HEK293 (cell line): ENCODE results near the gene RLN3.
"Not testable (repeated sequence)": the region's sequence is repeated elsewhere in the genome, so short reads cannot be mapped to it uniquely, and the experiment has no call there.

Experiments used
- CTCF ChIA-PET: fragments of 350-600 bp; formaldehyde crosslinking; extraction: SDS; loops from one replicate; lab custom pipeline; 2021; ENCODE audit warnings: antibody characterized with exemption; lab: Yijun Ruan, JAX
- POLR2A ChIA-PET: fragments of 300-600 bp; formaldehyde crosslinking; extraction: SDS; loops from one replicate; lab custom pipeline; 2020; ENCODE audit warnings: antibody characterized with exemption, inconsistent platforms; lab: Yijun Ruan, JAX
- H3K27ac ChIP-seq: fragments of 200-500 bp; sonication (Bioruptor generic); 2 replicates; pipeline ENCODE4 v1.5.1; 2014; ENCODE audit warnings: low read depth, low read length, control low read depth, inconsistent platforms; ENCODE audit errors: extremely low read depth
- H3K36me3 ChIP-seq, 2 experiments: fragments of 200-500 bp in 1 of 2; sonication (Bioruptor generic) in 1 of 2; 1 replicate in 1 of 2; 2 replicates in 1 of 2; pipeline ENCODE4 v1.5.1; 2014 to 2017; ENCODE audit warnings: inconsistent platforms in 2 of 2, low read length in 2 of 2; ENCODE audit not compliant: control insufficient read depth in 2 of 2, insufficient read depth in 1 of 2
- H3K4me1 ChIP-seq: fragments of 200-500 bp; sonication (Bioruptor generic); 2 replicates; pipeline ENCODE4 v1.5.1; 2014; ENCODE audit warnings: mild to moderate bottlenecking, low read length, inconsistent platforms; ENCODE audit not compliant: control insufficient read depth, insufficient read depth
- H3K4me3 ChIP-seq: 2 replicates; pipeline ENCODE4 v1.5.1; 2011; ENCODE audit warnings: low read depth, mild to moderate bottlenecking, control low read depth, low read length, moderate library complexity
- H3K9me3 ChIP-seq: fragments of 200-500 bp; sonication (Bioruptor generic); 2 replicates; pipeline ENCODE4 v1.5.1; 2014; ENCODE audit warnings: low read depth, low read length, inconsistent platforms; ENCODE audit not compliant: control insufficient read depth, insufficient read depth
- KLF10 ChIP-seq: fragments of 450-650 bp; IDR thresholded peaks from 2 replicates; pipeline ENCODE4 v1.5.1; 2018; ENCODE audit warnings: missing biosample characterization, mild to moderate bottlenecking, missing genetic modification characterization
- MZF1 ChIP-seq: fragments of 450-650 bp; formaldehyde crosslinking; IDR thresholded peaks from 2 replicates; pipeline ENCODE4 v1.5.1; 2017; ENCODE audit warnings: missing biosample characterization, missing genetic modification characterization, borderline replicate concordance
- SETDB1 ChIP-seq: IDR thresholded peaks from one replicate; pipeline ENCODE4 v1.6.1; 2017; ENCODE audit warnings: mild to moderate bottlenecking, low read length, moderate library complexity, mixed read lengths; ENCODE audit not compliant: insufficient read length
- TRIM28 ChIP-seq: IDR thresholded peaks from 2 replicates; pipeline ENCODE4 v1.6.1; 2011; ENCODE audit warnings: low read length, control low read depth, borderline replicate concordance
- ZIC2 ChIP-seq: fragments of 450-650 bp; formaldehyde crosslinking; IDR thresholded peaks from 2 replicates; pipeline ENCODE4 v1.5.1; 2016; ENCODE audit warnings: missing biosample characterization, missing genetic modification characterization
- ZNF121 ChIP-seq: fragments of 450-650 bp; formaldehyde crosslinking; IDR thresholded peaks from 2 replicates; pipeline ENCODE4 v1.5.1; 2016; ENCODE audit warnings: missing biosample characterization, missing genetic modification characterization
- ZNF37A ChIP-seq: fragments of 450-650 bp; IDR thresholded peaks from 2 replicates; pipeline ENCODE4 v1.5.1; 2018; ENCODE audit warnings: missing biosample characterization, missing genetic modification characterization
- ZNF623 ChIP-seq: fragments of 450-650 bp; formaldehyde crosslinking; IDR thresholded peaks from 2 replicates; pipeline ENCODE4 v1.5.1; 2016; ENCODE audit warnings: missing biosample characterization, missing genetic modification characterization
- ZNF664 ChIP-seq: fragments of 450-650 bp; formaldehyde crosslinking; IDR thresholded peaks from 2 replicates; pipeline ENCODE4 v1.5.1; 2016; ENCODE audit warnings: missing biosample characterization, missing genetic modification characterization
- ZNF776 ChIP-seq: fragments of 450-650 bp; formaldehyde crosslinking; IDR thresholded peaks from 2 replicates; pipeline ENCODE4 v1.5.0; 2017; ENCODE audit warnings: missing biosample characterization, missing genetic modification characterization, borderline replicate concordance
- TF ChIP-seq, protein P1 (sequence below): fragments of 450-650 bp; formaldehyde crosslinking; IDR thresholded peaks from 2 replicates; pipeline ENCODE4; 2016; ENCODE audit warnings: missing biosample characterization, missing genetic modification characterization
- TF ChIP-seq, protein P2 (sequence below): fragments of 450-650 bp; formaldehyde crosslinking; IDR thresholded peaks from 2 replicates; pipeline ENCODE4 v1.5.1; 2016; ENCODE audit warnings: missing biosample characterization, missing genetic modification characterization

The RLN3 gene

DNA sequence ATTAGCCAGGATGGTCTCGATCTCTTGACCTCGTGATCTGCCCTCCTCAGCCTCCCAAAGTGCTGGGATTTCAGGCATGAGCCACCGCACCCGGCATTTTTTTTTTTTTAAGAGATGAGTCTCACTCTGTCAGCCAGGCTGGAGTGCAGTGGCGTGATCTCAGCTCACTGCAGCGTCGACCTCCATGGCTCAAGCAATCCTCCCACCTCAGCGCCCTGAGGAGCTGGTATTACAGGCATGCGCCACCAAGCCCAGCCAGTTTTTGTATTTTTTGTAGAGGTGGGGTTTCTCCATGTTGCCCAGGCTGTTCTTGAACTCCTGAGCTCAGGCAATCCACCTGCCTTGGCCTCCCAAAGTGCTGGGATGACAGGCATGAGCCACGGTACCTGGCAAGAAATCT is 19.9 kb downstream of the RLN3 start:
- not testable (repeated sequence) for H3K27ac ChIP-seq, H3K4me1 ChIP-seq, H3K4me3 ChIP-seq, H3K36me3 ChIP-seq, H3K9me3 ChIP-seq
- ChIA-PET CTCF (interaction anchor here (0.6 to 2.6 kb wide), 9 partner anchors 11 to 164 kb away, joined by 3 to 9 read pairs (median 5); partner anchors contain the start of gene IL27RA), POLR2A (interaction anchor here (0.6 to 0.7 kb wide), 2 partner anchors 14 to 31 kb away, joined by 3 read pairs; no protein-coding TSS in a partner anchor)

DNA sequence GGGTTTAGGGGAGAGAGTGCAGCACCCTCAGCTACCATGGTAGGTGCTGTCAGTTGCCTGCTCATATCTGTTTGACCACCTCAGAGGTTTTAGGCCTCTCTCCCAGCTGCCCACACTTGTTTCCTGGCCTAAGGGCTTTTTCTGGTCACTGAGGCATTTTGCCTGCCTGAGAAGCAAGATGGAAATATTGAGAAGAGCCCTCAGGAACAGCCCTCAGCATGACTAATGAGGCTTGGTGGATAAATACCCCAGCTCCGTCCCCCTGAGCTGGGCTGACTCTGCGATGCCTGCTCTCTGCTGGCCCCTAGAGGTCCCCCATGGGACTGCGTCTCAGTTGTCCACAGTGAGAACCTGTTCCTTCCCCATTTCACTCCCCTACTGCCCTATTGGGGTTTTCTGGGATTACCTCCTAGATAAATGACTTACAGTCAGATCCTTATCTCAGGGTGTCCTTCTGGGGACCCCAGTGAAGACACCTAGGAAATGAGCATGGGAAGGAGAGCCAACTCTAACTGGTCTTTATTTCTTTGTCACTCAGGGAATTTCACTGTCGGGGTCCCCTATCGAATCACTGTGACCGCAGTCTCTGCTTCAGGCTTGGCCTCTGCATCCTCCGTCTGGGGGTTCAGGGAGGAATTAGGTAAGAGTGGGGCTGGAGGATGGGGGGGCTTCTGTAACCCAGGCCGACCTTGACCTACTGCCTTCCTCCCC is 20.6 kb downstream of the RLN3 start:
- no peak overlapping the region for H3K4me3 ChIP-seq

GRCh38 chr19:14050512-14050911 is 22.6 kb downstream of the RLN3 start:
- TF ChIP-seq ZNF776 (tag by site-specific recombination) (no peak), KLF10 (tag by site-specific recombination) (no peak), ZNF623 (peak; percentile 98), MZF1 (no peak), ZIC2 (tag by site-specific recombination) (no peak)
- TF ChIP-seq, protein P1, sequence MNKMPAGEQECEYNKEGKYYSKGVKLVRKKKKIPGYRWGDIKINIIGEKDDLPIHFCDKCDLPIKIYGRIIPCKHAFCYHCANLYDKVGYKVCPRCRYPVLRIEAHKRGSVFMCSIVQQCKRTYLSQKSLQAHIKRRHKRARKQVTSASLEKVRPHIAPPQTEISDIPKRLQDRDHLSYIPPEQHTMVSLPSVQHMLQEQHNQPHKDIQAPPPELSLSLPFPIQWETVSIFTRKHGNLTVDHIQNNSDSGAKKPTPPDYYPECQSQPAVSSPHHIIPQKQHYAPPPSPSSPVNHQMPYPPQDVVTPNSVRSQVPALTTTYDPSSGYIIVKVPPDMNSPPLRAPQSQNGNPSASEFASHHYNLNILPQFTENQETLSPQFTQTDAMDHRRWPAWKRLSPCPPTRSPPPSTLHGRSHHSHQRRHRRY (tag by site-specific recombination) = no peak
- TF ChIP-seq, all 188 proteins: peak for 1
- ChIA-PET POLR2A (no interaction called here), CTCF (interaction anchor here (0.6 to 2.6 kb wide), 5 partner anchors 8 to 1084 kb away, joined by 3 to 7 read pairs (median 4); no protein-coding TSS in a partner anchor)
- H3K4me3 ChIP-seq = no peak overlapping the region
- H3K4me1 ChIP-seq = no peaks in the 10 kb centered on the region
- H3K27ac ChIP-seq = no peak overlapping the region
- H3K9me3 ChIP-seq = no peaks in the 10 kb centered on the region; the same call in 1 of the 2 replicates
- H3K36me3 ChIP-seq = no peaks in the 10 kb centered on the region; a peak in 1 of 3 replicates

More for the DNA sequence above, 20.6 kb downstream of the RLN3 start:
- no peaks in the 10 kb centered on the region; the same call in 1 of the 2 replicates for H3K9me3 ChIP-seq
- CTCF ChIA-PET = interaction anchor here (0.6 to 2.6 kb wide), 14 partner anchors 9 to 169 kb away, joined by 3 to 9 read pairs (median 4); partner anchors contain the start of gene IL27RA
- no peaks in the 10 kb centered on the region; a peak in 1 of 3 replicates for H3K36me3 ChIP-seq
- POLR2A ChIA-PET = interaction anchor here (0.7 kb wide), 3 partner anchors 17 to 289 kb away, joined by 3 to 4 read pairs (median 3); no protein-coding TSS in a partner anchor
- H3K27ac ChIP-seq = no peak overlapping the region
- no peaks in the 10 kb centered on the region for H3K4me1 ChIP-seq
- TF ChIP-seq SETDB1 (peak; percentile 65), TRIM28 (peak; percentile 46; the same call in 1 of the 2 replicates), ZNF664 (tag by site-specific recombination) (no peak), ZNF37A (tag by site-specific recombination) (peak; percentile 100)
- TF ChIP-seq, protein P2, sequence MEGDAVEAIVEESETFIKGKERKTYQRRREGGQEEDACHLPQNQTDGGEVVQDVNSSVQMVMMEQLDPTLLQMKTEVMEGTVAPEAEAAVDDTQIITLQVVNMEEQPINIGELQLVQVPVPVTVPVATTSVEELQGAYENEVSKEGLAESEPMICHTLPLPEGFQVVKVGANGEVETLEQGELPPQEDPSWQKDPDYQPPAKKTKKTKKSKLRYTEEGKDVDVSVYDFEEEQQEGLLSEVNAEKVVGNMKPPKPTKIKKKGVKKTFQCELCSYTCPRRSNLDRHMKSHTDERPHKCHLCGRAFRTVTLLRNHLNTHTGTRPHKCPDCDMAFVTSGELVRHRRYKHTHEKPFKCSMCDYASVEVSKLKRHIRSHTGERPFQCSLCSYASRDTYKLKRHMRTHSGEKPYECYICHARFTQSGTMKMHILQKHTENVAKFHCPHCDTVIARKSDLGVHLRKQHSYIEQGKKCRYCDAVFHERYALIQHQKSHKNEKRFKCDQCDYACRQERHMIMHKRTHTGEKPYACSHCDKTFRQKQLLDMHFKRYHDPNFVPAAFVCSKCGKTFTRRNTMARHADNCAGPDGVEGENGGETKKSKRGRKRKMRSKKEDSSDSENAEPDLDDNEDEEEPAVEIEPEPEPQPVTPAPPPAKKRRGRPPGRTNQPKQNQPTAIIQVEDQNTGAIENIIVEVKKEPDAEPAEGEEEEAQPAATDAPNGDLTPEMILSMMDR (tag by site-specific recombination) = peak; percentile 34
- TF ChIP-seq, all 188 proteins: peak for 4

DNA sequence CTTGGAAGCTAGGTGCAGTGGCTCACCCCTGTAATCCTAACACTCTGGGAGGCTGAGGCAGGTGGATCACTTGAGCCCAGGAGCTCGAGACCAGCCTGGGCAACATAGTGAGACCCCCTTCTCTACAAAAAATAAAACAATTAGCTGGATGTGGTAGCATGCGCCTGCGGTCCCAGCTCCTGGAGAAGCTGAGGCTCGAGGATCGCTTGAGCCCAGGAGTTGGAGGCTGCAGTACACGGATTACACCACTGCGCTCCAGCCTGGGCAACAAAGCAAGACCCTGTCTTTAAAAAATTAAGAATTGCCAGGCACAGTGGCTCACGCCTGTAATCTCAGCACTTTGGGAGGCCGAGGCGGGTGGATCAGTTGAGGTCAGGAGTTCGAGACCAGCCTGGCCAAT is 23.0 kb downstream of the RLN3 start:
- POLR2A ChIA-PET = not testable (repeated sequence)
- CTCF ChIA-PET = interaction anchor here (0.6 to 1.2 kb wide), 7 partner anchors 9 to 1685 kb away, joined by 3 to 4 read pairs (median 4); no protein-coding TSS in a partner anchor
- peak; percentile 80 for TF ChIP-seq ZNF121 (tag by site-specific recombination)
- TF ChIP-seq, all 188 proteins: peak for 1; not testable (repeated sequence) for 187
- not testable (repeated sequence) for H3K27ac ChIP-seq, H3K9me3 ChIP-seq, H3K36me3 ChIP-seq, H3K4me1 ChIP-seq, H3K4me3 ChIP-seq
